Mucosa of rectum (tissue), 2 donors: ENCODE measurements around the gene LRMDA.

Source experiments
- H3K27ac ChIP-seq, 2 donors: one replicate each; pipeline ENCODE4 v1.7.0; 2013; ENCODE audit warnings: inconsistent platforms in 2 of 2, low read depth in 2 of 2, low read length in 2 of 2
- H3K27me3 ChIP-seq, 2 donors: one replicate each; pipeline ENCODE4 v1.7.0; 2013; ENCODE audit warnings: low read length in 2 of 2; ENCODE audit not compliant: control insufficient read depth in 2 of 2, insufficient read depth in 2 of 2
- H3K36me3 ChIP-seq, 2 donors: one replicate each; pipeline ENCODE4 v1.7.0; 2013; ENCODE audit warnings: low read length in 2 of 2; ENCODE audit not compliant: control insufficient read depth in 2 of 2, insufficient read depth in 2 of 2
- H3K4me1 ChIP-seq, 2 donors: one replicate each; pipeline ENCODE4 v1.7.0; 2013; ENCODE audit warnings: low read length in 2 of 2, mild to moderate bottlenecking in 1 of 2; ENCODE audit not compliant: control insufficient read depth in 2 of 2, insufficient read depth in 2 of 2
- H3K4me3 ChIP-seq, 2 donors: one replicate each; pipeline ENCODE4 v1.7.0; 2013; ENCODE audit warnings: low read length in 2 of 2
- H3K9ac ChIP-seq, 2 donors: one replicate each; pipeline ENCODE4 v1.7.0; 2013; ENCODE audit warnings: low read length in 2 of 2, low read depth in 1 of 2, mild to moderate bottlenecking in 1 of 2
- H3K9me3 ChIP-seq, 2 donors: one replicate each; pipeline ENCODE4 v1.7.0; 2013; ENCODE audit warnings: low read length in 2 of 2; ENCODE audit not compliant: control insufficient read depth in 2 of 2
- donor health status: healthy.
- donor health status: Normal muscosa, but diverticular disease.

The LRMDA gene

DNA sequence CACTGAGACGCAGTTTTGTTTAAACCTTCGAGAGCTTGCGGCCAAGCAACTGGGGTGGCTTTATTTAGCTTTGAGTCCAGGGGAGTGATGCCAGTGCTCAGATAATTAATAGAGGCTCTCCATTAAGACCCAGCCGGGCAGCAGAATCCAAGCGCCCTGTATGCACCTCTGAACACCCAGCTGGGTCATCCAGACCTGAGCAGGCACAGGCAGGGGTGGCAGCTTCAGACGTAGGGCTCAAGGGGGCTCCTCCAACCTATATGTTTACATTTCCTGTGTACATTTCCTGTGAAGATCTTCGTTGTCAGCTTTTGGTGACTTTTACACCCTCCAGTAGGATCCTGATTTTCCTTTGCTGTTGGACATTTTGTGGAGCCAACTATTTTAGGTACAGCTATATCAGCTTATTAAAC is 719.5 kb downstream of the LRMDA start:
- Histone ChIP-seq H3K36me3 (no peaks in the 10 kb centered on the region), H3K4me1 (no peaks in the 10 kb centered on the region), H3K27ac (no peak overlapping the region), H3K9me3 (peaks cover 0 to 3% of the 10 kb centered on the region in 2 donors), H3K4me3 (no peak overlapping the region), H3K27me3 (no peaks in the 10 kb centered on the region), H3K9ac (no peak overlapping the region)

DNA sequence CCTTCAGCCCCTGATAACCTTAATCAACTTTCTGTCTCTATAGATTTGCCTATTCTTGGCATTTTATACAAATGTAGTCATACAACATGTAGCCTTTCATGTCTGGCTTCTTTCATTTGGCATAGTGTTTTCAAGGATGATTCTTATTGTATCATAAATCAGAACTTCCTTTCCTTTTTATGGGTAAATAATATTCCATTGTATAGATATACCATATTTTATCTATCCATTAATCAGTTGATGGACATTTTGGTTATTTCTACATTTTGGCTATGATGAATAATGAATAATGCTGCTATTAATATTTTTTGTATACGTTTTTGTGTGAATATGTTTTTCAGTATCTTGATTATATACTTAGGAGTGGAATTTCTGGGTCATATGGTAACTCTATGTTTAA is 720.8 kb downstream of the LRMDA start:
- Histone ChIP-seq H3K36me3 (no peaks in the 10 kb centered on the region), H3K4me1 (no peaks in the 10 kb centered on the region), H3K9me3 (peaks cover 0 to 3% of the 10 kb centered on the region in 2 donors), H3K9ac (no peak overlapping the region), H3K4me3 (no peak overlapping the region), H3K27me3 (no peaks in the 10 kb centered on the region), H3K27ac (no peak overlapping the region)

DNA sequence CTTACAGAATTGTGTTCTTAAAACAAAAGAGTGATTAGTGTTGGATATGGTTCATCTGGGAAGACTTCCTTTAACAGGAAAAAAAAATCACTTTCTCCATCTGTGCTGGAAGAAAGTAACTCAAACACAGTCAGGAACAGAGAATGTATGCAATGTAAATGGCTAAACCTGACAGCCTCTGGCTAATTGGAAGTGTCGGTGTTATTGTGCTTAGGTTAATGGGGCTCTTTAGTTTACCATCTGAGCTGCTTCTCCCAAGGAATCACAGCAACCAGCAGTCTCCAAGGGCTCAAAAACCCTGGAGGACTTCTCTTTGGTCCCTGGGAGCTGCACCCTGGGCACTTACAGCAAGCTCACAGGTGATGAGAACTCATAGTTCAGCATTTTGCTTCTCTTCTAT is 724.5 kb downstream of the LRMDA start:
- Histone ChIP-seq H3K9ac (no peak overlapping the region), H3K36me3 (no peaks in the 10 kb centered on the region), H3K27me3 (no peaks in the 10 kb centered on the region), H3K27ac (no peak overlapping the region), H3K4me1 (no peaks in the 10 kb centered on the region), H3K9me3 (peaks cover 0 to 3% of the 10 kb centered on the region in 2 donors), H3K4me3 (no peak overlapping the region)

- no peaks in the 10 kb centered on the region for H3K36me3 ChIP-seq
- H3K9ac ChIP-seq, result no peak overlapping the region
- no peak overlapping the region for H3K4me3 ChIP-seq
- H3K4me1 ChIP-seq, result no peaks in the 10 kb centered on the region
- H3K27ac ChIP-seq, result no peak overlapping the region
- H3K9me3 ChIP-seq, result no peaks in the 10 kb centered on the region
- no peaks in the 10 kb centered on the region for H3K27me3 ChIP-seq
These were observed 729.2 kb downstream of the LRMDA start for GRCh38 chr10:76160446-76161300.

- no peaks in the 10 kb centered on the region for H3K27me3 ChIP-seq
These were observed 729.8 kb downstream of the LRMDA start for GRCh38 chr10:76161301-76161582.

GRCh38 chr10:76168437-76168836 is 737.0 kb downstream of the LRMDA start:
- H3K9ac ChIP-seq, result no peak overlapping the region
- no peaks in the 10 kb centered on the region for H3K9me3 ChIP-seq
- H3K4me1 ChIP-seq, result no peaks in the 10 kb centered on the region
- H3K4me3 ChIP-seq, result no peak overlapping the region
- no peaks in the 10 kb centered on the region for H3K27me3 ChIP-seq
- no peak overlapping the region for H3K27ac ChIP-seq
- H3K36me3 ChIP-seq, result no peaks in the 10 kb centered on the region

More at GRCh38 chr10:76161301-76161582, 729.8 kb downstream of the LRMDA start:
- no peaks in the 10 kb centered on the region for H3K4me1 ChIP-seq
- H3K9me3 ChIP-seq, result no peaks in the 10 kb centered on the region
- H3K36me3 ChIP-seq, result no peaks in the 10 kb centered on the region
- H3K9ac ChIP-seq, result no peak overlapping the region
- H3K4me3 ChIP-seq, result no peak overlapping the region
- no peak overlapping the region for H3K27ac ChIP-seq

DNA sequence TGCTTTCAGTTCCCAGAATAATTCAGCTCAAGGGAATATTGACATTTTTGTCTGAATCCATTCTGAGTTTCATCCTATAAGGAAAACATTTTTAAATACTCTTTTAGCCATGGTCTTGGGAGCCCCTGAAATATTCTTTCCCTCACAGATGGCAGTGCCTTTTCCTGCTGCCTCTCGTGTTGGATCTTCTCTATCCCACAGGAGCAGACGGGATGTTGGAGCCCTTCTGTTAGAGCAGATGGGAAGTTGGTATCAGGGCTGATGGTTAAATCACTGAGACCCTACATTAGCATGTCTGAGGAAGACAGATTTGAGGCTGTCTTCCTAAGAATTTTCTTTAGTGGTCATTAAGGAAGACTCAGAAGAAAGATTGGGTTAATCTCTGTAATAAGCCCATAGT is 737.8 kb downstream of the LRMDA start:
- Histone ChIP-seq H3K27me3 (no peaks in the 10 kb centered on the region), H3K9ac (no peak overlapping the region), H3K4me3 (no peak overlapping the region), H3K36me3 (no peaks in the 10 kb centered on the region), H3K9me3 (no peaks in the 10 kb centered on the region), H3K4me1 (no peaks in the 10 kb centered on the region), H3K27ac (no peak overlapping the region)

- Histone ChIP-seq H3K9ac (no peak overlapping the region), H3K27ac (no peak overlapping the region), H3K4me3 (no peak overlapping the region), H3K27me3 (no peaks in the 10 kb centered on the region), H3K9me3 (no peaks in the 10 kb centered on the region), H3K36me3 (no peaks in the 10 kb centered on the region), H3K4me1 (no peaks in the 10 kb centered on the region)
These were observed 740.6 kb downstream of the LRMDA start for GRCh38 chr10:76172020-76172419.

GRCh38 chr10:76175533-76176165 is 744.2 kb downstream of the LRMDA start:
- Histone ChIP-seq H3K9ac (no peak overlapping the region), H3K27ac (no peak overlapping the region), H3K9me3 (no peaks in the 10 kb centered on the region), H3K36me3 (no peaks in the 10 kb centered on the region), H3K4me3 (no peak overlapping the region), H3K27me3 (no peaks in the 10 kb centered on the region), H3K4me1 (no peaks in the 10 kb centered on the region)

DNA sequence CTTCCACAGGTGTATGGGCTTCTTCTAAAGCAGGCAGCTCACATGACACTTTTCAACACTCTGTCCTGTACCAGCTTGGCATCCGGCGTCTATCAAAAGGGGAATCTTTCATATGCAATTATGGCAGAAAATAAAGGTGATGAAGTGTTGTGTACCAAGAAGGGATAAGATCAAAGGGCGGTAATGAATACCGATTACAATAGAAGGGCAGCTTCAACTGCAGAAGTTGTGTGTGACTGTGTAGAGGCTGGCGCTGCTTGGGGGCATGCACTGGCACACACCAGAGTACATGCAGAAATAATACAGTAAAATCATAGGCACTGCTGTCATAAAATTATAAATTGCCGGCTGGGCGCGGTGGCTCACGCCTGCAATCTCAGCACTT is 744.7 kb downstream of the LRMDA start:
- H3K27me3 ChIP-seq, result no peaks in the 10 kb centered on the region
- H3K27ac ChIP-seq, result no peak overlapping the region
- no peak overlapping the region for H3K4me3 ChIP-seq
- no peak overlapping the region for H3K9ac ChIP-seq
- H3K36me3 ChIP-seq, result no peaks in the 10 kb centered on the region
- H3K4me1 ChIP-seq, result no peaks in the 10 kb centered on the region
- H3K9me3 ChIP-seq, result no peaks in the 10 kb centered on the region
